Measurements from ENCODE around the gene NEB. TPM values are rescaled to one million over a fixed set of nuclear protein-coding genes. Genes with fewer than 3 reads are reported as not detected.
"Not testable (repeated sequence)": the region's sequence is repeated elsewhere in the genome, so short reads cannot be mapped to it uniquely, and the experiment has no call there.

NEB gene
- total and polyA plus RNA-seq, 9 donors: 673 to 1,381 (median 1,001) TPM

- H3K27me3 ChIP-seq (ENCODE audit: control insufficient read depth, insufficient read depth, low read length); H3K9me3 ChIP-seq (replicated peaks; ENCODE audit: control insufficient read depth, low read depth, low read length); H3K36me3 ChIP-seq (ENCODE audit: control insufficient read depth, insufficient read depth, low read length); H3K4me1 ChIP-seq (ENCODE audit: control insufficient read depth, insufficient read depth, low read length); DNase-seq; H3K27ac ChIP-seq (ENCODE audit: low read length); H3K4me3 ChIP-seq (ENCODE audit: low read length): not testable (repeated sequence)
- no CpG with 5 or more reads among the region's 2 CpGs for WGBS (ENCODE audit: insufficient coverage)
Observed at GRCh38 chr2:151603530-151603929, 130.7 kb downstream of the NEB start.

GRCh38 chr2:151602402-151602801 lies 131.9 kb downstream of the NEB start:
- DNase-seq; H3K4me3 ChIP-seq (ENCODE audit: low read length); H3K27ac ChIP-seq (ENCODE audit: low read length); H3K36me3 ChIP-seq (ENCODE audit: control insufficient read depth, insufficient read depth, low read length); H3K9me3 ChIP-seq (replicated peaks; ENCODE audit: control insufficient read depth, low read depth, low read length); H3K4me1 ChIP-seq (ENCODE audit: control insufficient read depth, insufficient read depth, low read length); H3K27me3 ChIP-seq (ENCODE audit: control insufficient read depth, insufficient read depth, low read length): not testable (repeated sequence)
- WGBS (ENCODE audit: insufficient coverage): no CpG with 5 or more reads among the region's 5 CpGs

- WGBS (ENCODE audit: insufficient coverage): no CpG with 5 or more reads among the region's 4 CpGs
- not testable (repeated sequence) for H3K4me1 ChIP-seq (ENCODE audit: control insufficient read depth, insufficient read depth, low read length); DNase-seq; H3K9me3 ChIP-seq (replicated peaks; ENCODE audit: control insufficient read depth, low read depth, low read length); H3K4me3 ChIP-seq (ENCODE audit: low read length); H3K36me3 ChIP-seq (ENCODE audit: control insufficient read depth, insufficient read depth, low read length); H3K27me3 ChIP-seq (ENCODE audit: control insufficient read depth, insufficient read depth, low read length); H3K27ac ChIP-seq (ENCODE audit: low read length)
Observed at GRCh38 chr2:151601803-151602202, 132.5 kb downstream of the NEB start.

GRCh38 chr2:151596903-151597608 lies 137.2 kb downstream of the NEB start:
- H3K9me3 ChIP-seq (replicated peaks; ENCODE audit: control insufficient read depth, low read depth, low read length); H3K27ac ChIP-seq (ENCODE audit: low read length); DNase-seq; H3K4me1 ChIP-seq (ENCODE audit: control insufficient read depth, insufficient read depth, low read length); H3K27me3 ChIP-seq (ENCODE audit: control insufficient read depth, insufficient read depth, low read length); H3K4me3 ChIP-seq (ENCODE audit: low read length); H3K36me3 ChIP-seq (ENCODE audit: control insufficient read depth, insufficient read depth, low read length): not testable (repeated sequence)
- no CpG with 5 or more reads among the region's 4 CpGs for WGBS (ENCODE audit: insufficient coverage)

GRCh38 chr2:151591908-151592255 lies 142.4 kb downstream of the NEB start:
- H3K27me3 ChIP-seq (ENCODE audit: control insufficient read depth, insufficient read depth, low read length); H3K27ac ChIP-seq (ENCODE audit: low read length); DNase-seq; H3K36me3 ChIP-seq (ENCODE audit: control insufficient read depth, insufficient read depth, low read length); H3K4me1 ChIP-seq (ENCODE audit: control insufficient read depth, insufficient read depth, low read length); H3K4me3 ChIP-seq (ENCODE audit: low read length); H3K9me3 ChIP-seq (replicated peaks; ENCODE audit: control insufficient read depth, low read depth, low read length): not testable (repeated sequence)
- no CpG with 5 or more reads among the region's 4 CpGs for WGBS (ENCODE audit: insufficient coverage)

GRCh38 chr2:151591250-151591907 lies 142.9 kb downstream of the NEB start:
- DNase-seq; H3K27me3 ChIP-seq (ENCODE audit: control insufficient read depth, insufficient read depth, low read length); H3K27ac ChIP-seq (ENCODE audit: low read length); H3K9me3 ChIP-seq (replicated peaks; ENCODE audit: control insufficient read depth, low read depth, low read length); H3K36me3 ChIP-seq (ENCODE audit: control insufficient read depth, insufficient read depth, low read length); H3K4me1 ChIP-seq (ENCODE audit: control insufficient read depth, insufficient read depth, low read length); H3K4me3 ChIP-seq (ENCODE audit: low read length): not testable (repeated sequence)
- no CpG with 5 or more reads among the region's 5 CpGs for WGBS (ENCODE audit: insufficient coverage)

GRCh38 chr2:151581300-151581699 lies 153.0 kb downstream of the NEB start:
- DNase-seq: not testable (repeated sequence)
- WGBS (ENCODE audit: insufficient coverage): no CpG with 5 or more reads among the region's 5 CpGs

GRCh38 chr2:151580697-151581096 lies 153.6 kb downstream of the NEB start:
- WGBS (ENCODE audit: insufficient coverage): no CpG with 5 or more reads among the region's 4 CpGs
- DNase-seq: not testable (repeated sequence)

More at GRCh38 chr2:151581300-151581699, 153.0 kb downstream of the NEB start:
- H3K36me3 ChIP-seq (ENCODE audit: control insufficient read depth, insufficient read depth, low read length); H3K9me3 ChIP-seq (replicated peaks; ENCODE audit: control insufficient read depth, low read depth, low read length); H3K27me3 ChIP-seq (ENCODE audit: control insufficient read depth, insufficient read depth, low read length); H3K27ac ChIP-seq (ENCODE audit: low read length); H3K4me3 ChIP-seq (ENCODE audit: low read length); H3K4me1 ChIP-seq (ENCODE audit: control insufficient read depth, insufficient read depth, low read length): not testable (repeated sequence)

GRCh38 chr2:151577116-151577515 lies 157.2 kb downstream of the NEB start:
- H3K36me3 ChIP-seq (ENCODE audit: control insufficient read depth, insufficient read depth, low read length): peaks cover 26% of the 10 kb centered on the region
- H3K27ac ChIP-seq (ENCODE audit: low read length): no peak overlapping the region

More at GRCh38 chr2:151580697-151581096, 153.6 kb downstream of the NEB start:
- H3K9me3 ChIP-seq (replicated peaks; ENCODE audit: control insufficient read depth, low read depth, low read length); H3K4me3 ChIP-seq (ENCODE audit: low read length); H3K4me1 ChIP-seq (ENCODE audit: control insufficient read depth, insufficient read depth, low read length); H3K27me3 ChIP-seq (ENCODE audit: control insufficient read depth, insufficient read depth, low read length); H3K27ac ChIP-seq (ENCODE audit: low read length): not testable (repeated sequence)
- H3K36me3 ChIP-seq (ENCODE audit: control insufficient read depth, insufficient read depth, low read length): peaks cover 12% of the 10 kb centered on the region

GRCh38 chr2:151576080-151576479 lies 158.2 kb downstream of the NEB start:
- H3K27ac ChIP-seq (ENCODE audit: low read length): no peak overlapping the region
- WGBS (ENCODE audit: insufficient coverage): 92% methylated on average over 3 of the region's 4 CpGs
- peaks cover 26% of the 10 kb centered on the region for H3K36me3 ChIP-seq (ENCODE audit: control insufficient read depth, insufficient read depth, low read length)

More at GRCh38 chr2:151577116-151577515, 157.2 kb downstream of the NEB start:
- no peak for DNase-seq
- no peaks in the 10 kb centered on the region for H3K27me3 ChIP-seq (ENCODE audit: control insufficient read depth, insufficient read depth, low read length)
- no peak overlapping the region for H3K4me3 ChIP-seq (ENCODE audit: low read length)
- H3K4me1 ChIP-seq (ENCODE audit: control insufficient read depth, insufficient read depth, low read length): no peaks in the 10 kb centered on the region
- no peaks in the 10 kb centered on the region for H3K9me3 ChIP-seq (replicated peaks; ENCODE audit: control insufficient read depth, low read depth, low read length)
- WGBS (ENCODE audit: insufficient coverage): 88% methylated on average over 5 of the region's 5 CpGs

More at GRCh38 chr2:151576080-151576479, 158.2 kb downstream of the NEB start:
- no peaks in the 10 kb centered on the region for H3K27me3 ChIP-seq (ENCODE audit: control insufficient read depth, insufficient read depth, low read length)
- DNase-seq: no peak
- no peak overlapping the region for H3K4me3 ChIP-seq (ENCODE audit: low read length)
- H3K4me1 ChIP-seq (ENCODE audit: control insufficient read depth, insufficient read depth, low read length): no peaks in the 10 kb centered on the region
- no peaks in the 10 kb centered on the region for H3K9me3 ChIP-seq (replicated peaks; ENCODE audit: control insufficient read depth, low read depth, low read length)
